ENCODE results near the gene P2RY12. TPM values are rescaled to one million over a fixed set of nuclear protein-coding genes. Genes with fewer than 3 reads are reported as not detected.
"Not testable (repeated sequence)": the region's sequence is repeated elsewhere in the genome, so short reads cannot be mapped to it uniquely, and the experiment has no call there.

Gene P2RY12
- total and polyA plus RNA-seq, 12 donors: 0.37 to 13.2 (median 2.6) TPM

DNA sequence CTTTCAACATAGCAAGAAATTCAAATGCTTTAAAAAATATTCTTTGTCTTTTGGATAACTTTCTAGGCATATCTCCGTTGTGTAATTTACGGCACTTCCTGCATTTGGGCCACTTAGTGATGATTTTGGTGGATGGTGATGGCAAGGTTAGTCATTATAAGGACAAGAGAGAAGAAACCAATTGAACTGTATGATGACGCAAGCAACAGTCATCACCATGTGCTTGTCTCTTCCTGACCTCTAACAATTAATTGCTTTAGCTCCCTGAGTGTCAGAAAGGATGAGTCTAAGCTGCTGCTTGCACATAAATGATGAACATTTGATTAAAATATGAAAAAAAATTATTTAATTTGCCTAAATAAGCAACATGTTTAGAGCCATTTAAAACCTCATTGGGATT is 11.3 kb upstream of the P2RY12 start:
- Histone ChIP-seq H3K9me3 (replicated peaks in 1 of 3) (no peaks in the 10 kb centered on the region), H3K4me1 (replicated peaks in 1 of 2) (no peaks in the 10 kb centered on the region), H3K27me3 (no peaks in the 10 kb centered on the region), H3K27ac (no peak overlapping the region), H3K36me3 (replicated peaks in 1 of 2) (no peaks in the 10 kb centered on the region), H3K4me3 (no peak overlapping the region)
- intact Hi-C loops (cut with DNase I): no loop called here
- TF ChIP-seq CTCF (IDR thresholded peaks at IDR 0.05) (no peak), POLR2A (IDR thresholded peaks at IDR 0.05) (no peak)
- DNase-seq: no peak
- 87 to 93% (median 90%) methylated on average over 3 of the region's 3 CpGs for WGBS, 4 donors

GRCh38 chr3:151394611-151395010 is 10.1 kb upstream of the P2RY12 start:
- Histone ChIP-seq H3K4me3 (no peak overlapping the region), H3K4me1 (replicated peaks in 1 of 2) (no peaks in the 10 kb centered on the region), H3K27me3 (no peaks in the 10 kb centered on the region), H3K36me3 (replicated peaks in 1 of 2) (no peaks in the 10 kb centered on the region), H3K9me3 (replicated peaks in 1 of 3) (no peaks in the 10 kb centered on the region), H3K27ac (no peak overlapping the region)
- WGBS, 4 donors: 89 to 96% (median 90%) methylated on average over 8 of the region's 8 CpGs
- intact Hi-C loops (cut with DNase I): no loop called here
- no peak for DNase-seq
- TF ChIP-seq CTCF (IDR thresholded peaks at IDR 0.05) (no peak), POLR2A (IDR thresholded peaks at IDR 0.05) (no peak)

GRCh38 chr3:151393941-151394340 is 9.4 kb upstream of the P2RY12 start:
- H3K4me1 ChIP-seq (replicated peaks in 1 of 2): no peaks in the 10 kb centered on the region
- H3K27ac ChIP-seq: no peak overlapping the region
- DNase-seq: no peak
- H3K36me3 ChIP-seq (replicated peaks in 1 of 2): no peaks in the 10 kb centered on the region
- no peaks in the 10 kb centered on the region for H3K9me3 ChIP-seq (replicated peaks in 1 of 3)
- H3K27me3 ChIP-seq: no peaks in the 10 kb centered on the region
- intact Hi-C loops (cut with DNase I): no loop called here
- WGBS, 4 donors: 66 to 78% (median 73%) methylated on average over 4 of the region's 4 CpGs
- H3K4me3 ChIP-seq: no peak overlapping the region
- TF ChIP-seq POLR2A (IDR thresholded peaks at IDR 0.05) (no peak), CTCF (IDR thresholded peaks at IDR 0.05) (no peak)

DNA sequence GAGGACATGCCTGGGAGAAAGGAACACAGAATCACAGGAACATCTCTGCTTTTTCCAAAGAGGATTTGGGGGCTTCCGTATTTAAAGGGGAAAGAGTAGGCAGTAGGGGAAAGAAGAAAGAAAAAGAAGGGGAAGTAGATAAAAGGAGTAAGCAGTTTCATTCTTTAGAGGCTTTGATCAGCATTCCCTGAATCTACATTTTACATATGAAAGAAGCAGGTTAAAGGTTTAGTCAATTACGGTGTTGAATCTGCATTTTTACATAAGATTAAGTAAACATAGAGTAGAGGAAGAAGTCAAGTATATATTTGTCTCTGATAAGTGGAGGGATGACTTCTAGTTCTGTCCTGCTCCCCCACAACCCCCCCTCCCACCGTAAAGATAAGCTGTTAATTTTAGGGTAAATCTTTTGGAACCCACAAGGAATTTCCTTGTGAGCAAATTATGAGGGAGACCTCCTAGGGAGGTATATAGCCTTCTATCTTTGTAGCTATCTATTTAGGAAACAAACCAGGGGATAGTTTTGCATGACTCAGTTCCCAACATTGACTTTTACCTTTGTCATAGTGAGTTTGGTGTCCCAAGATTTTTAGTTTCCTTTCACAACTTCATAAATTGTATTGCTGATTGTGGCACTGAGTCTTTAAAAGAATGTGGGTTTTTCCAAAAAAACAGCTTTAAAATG is 8.7 kb upstream of the P2RY12 start:
- Histone ChIP-seq H3K27ac (no peak overlapping the region), H3K27me3 (no peaks in the 10 kb centered on the region), H3K9me3 (replicated peaks in 1 of 3) (no peaks in the 10 kb centered on the region), H3K4me1 (replicated peaks in 1 of 2) (no peaks in the 10 kb centered on the region), H3K4me3 (no peak overlapping the region), H3K36me3 (replicated peaks in 1 of 2) (no peaks in the 10 kb centered on the region)
- TF ChIP-seq CTCF (IDR thresholded peaks at IDR 0.05) (no peak), POLR2A (IDR thresholded peaks at IDR 0.05) (no peak)
- 58 to 70% (median 65%) methylated on average over 3 of the region's 3 CpGs for WGBS, 4 donors
- DNase-seq: no peak
- intact Hi-C loops (cut with DNase I): no loop called here

DNA sequence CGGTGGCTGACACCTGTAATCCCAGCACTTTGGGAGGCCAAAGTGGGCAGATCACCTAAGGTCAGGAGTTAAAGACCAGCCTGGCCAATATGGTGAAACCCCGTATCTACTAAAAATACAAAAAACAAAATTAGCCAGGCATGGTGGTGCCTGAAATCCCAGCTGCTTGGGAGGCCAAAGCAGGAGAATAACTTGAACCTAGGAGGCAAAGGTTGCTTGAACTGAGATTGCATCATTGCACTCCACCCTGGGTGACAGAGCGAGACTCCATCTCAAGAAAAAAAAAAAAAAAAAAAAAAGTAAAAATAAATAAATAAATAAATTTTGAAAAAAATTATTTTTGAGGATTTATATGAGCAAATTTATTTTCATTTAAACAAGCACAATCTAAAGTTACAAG is 7.6 kb upstream of the P2RY12 start:
- not testable (repeated sequence) for H3K4me1 ChIP-seq (replicated peaks in 1 of 2)
- WGBS, 4 donors: 83 to 100% (median 91%) methylated on average over 3 of the region's 3 CpGs

More for the DNA sequence above, 7.6 kb upstream of the P2RY12 start:
- intact Hi-C loops (cut with DNase I); H3K9me3 ChIP-seq (replicated peaks in 1 of 3); H3K4me3 ChIP-seq; DNase-seq; H3K27me3 ChIP-seq; H3K27ac ChIP-seq; H3K36me3 ChIP-seq (replicated peaks in 1 of 2): not testable (repeated sequence)
